ENCODE results near the gene SMOC1. TPM values are rescaled to one million over a fixed set of nuclear protein-coding genes. Genes with fewer than 3 reads are reported as not detected.

The SMOC1 gene
- total RNA-seq, 2 donors from 2014 or later: 25.2 to 29.8 TPM

GRCh38 chr14:70018713-70019211 is 139.5 kb downstream of the SMOC1 start:
- Histone ChIP-seq H3K27me3 (replicated peaks; ENCODE audit: insufficient read depth) (no peaks in the 10 kb centered on the region), H3K9me3 (no peaks in the 10 kb centered on the region), H3K27ac (peak overlapping the region; percentile 20 to 51), H3K4me3 (peak overlapping the region; percentile 74), H3K4me1 (ENCODE audit: control insufficient read depth in 1 of 2, low read depth in 2 of 2) (peaks cover 0 to 16% of the 10 kb centered on the region in 2 donors), H3K36me3 (no peaks in the 10 kb centered on the region)
- ATAC-seq (ENCODE audit: insufficient number of reproducible peaks, low FRiP score, low read depth) (peak; percentile 10), DNase-seq (ENCODE audit: low spot score) (no peak)
- no peak for TF ChIP-seq CTCF (IDR thresholded peaks at IDR 0.05)

DNA sequence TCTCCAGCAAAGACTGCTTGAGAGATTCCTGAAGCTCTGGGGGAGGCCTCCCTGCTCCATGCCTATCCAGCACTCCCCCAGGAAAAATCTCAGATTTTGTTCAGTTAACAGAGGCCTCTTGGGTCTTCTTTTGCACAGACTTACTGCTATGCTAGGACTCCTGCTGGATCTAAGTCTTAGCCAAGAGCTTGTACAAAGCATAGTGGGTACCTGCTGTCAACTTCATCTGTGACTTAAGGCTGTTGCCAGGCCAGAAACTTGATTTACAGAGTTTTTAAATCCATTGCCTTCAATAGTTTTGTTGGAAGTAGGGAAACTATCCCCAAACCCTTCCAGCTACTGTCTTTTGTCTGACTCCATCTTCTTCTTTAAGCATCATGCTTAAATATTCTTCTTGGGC is 140.5 kb downstream of the SMOC1 start:
- no peak for TF ChIP-seq CTCF (IDR thresholded peaks at IDR 0.05)
- no peaks in the 10 kb centered on the region for H3K9me3 ChIP-seq
- no peaks in the 10 kb centered on the region for H3K27me3 ChIP-seq (replicated peaks; ENCODE audit: insufficient read depth)
- no peak overlapping the region for H3K4me3 ChIP-seq
- no peak for ATAC-seq (ENCODE audit: insufficient number of reproducible peaks, low FRiP score, low read depth)
- no peaks in the 10 kb centered on the region for H3K36me3 ChIP-seq
- H3K4me1 ChIP-seq (ENCODE audit: control insufficient read depth in 1 of 2, low read depth in 2 of 2): peaks cover 0 to 16% of the 10 kb centered on the region in 2 donors
- peak overlapping the region in 1 of 2 donors; percentile 51 for H3K27ac ChIP-seq
- DNase-seq (ENCODE audit: low spot score): no peak

DNA sequence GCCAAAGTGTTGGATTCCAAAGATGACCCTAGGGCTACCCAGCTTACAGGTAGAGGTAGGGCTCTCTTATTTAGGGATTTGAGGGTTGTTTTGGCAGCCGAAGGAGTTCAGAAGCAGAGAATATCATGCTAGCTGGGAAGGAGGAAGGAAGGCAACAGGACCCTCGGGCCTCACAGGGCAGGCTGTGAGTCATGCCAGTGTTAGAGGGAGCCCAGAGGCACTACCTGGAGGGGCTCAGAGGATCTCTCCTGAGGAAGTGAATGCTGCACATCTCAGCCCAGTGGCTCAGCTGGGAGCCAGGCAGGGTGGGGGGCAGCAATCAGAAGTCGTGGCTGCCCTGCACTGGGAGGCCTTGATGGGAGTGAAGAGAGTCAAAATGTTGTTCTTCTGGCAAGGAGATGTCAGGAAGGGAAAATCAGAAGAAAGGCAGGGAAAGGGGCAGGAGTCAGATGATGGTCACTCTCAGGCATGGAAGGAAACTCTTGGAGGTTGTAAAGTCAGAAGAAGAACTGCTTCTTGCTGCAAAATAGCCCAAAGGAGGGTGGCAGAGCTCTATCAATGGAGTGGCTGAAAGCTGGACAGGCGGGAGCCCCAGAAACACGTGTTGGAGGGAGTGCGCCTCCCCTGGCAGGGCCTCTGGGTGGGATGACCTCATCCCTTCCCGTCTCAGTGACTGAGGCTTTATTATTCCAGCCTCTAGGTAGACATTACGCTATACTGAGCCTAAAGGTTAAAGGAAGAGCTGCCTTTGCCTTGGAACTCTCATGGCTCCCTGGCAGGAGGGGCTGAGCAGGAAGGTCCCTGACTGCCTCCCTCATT is 141.3 kb downstream of the SMOC1 start:
- Histone ChIP-seq H3K4me1 (ENCODE audit: control insufficient read depth in 1 of 2, low read depth in 2 of 2) (peaks cover 0 to 16% of the 10 kb centered on the region in 2 donors), H3K27ac (no peak overlapping the region), H3K9me3 (no peaks in the 10 kb centered on the region), H3K27me3 (replicated peaks; ENCODE audit: insufficient read depth) (no peaks in the 10 kb centered on the region), H3K36me3 (no peaks in the 10 kb centered on the region), H3K4me3 (no peak overlapping the region)
- TF ChIP-seq CTCF (IDR thresholded peaks at IDR 0.05): no peak
- no peak for ATAC-seq (ENCODE audit: insufficient number of reproducible peaks, low FRiP score, low read depth)
- DNase-seq (ENCODE audit: low spot score): no peak

DNA sequence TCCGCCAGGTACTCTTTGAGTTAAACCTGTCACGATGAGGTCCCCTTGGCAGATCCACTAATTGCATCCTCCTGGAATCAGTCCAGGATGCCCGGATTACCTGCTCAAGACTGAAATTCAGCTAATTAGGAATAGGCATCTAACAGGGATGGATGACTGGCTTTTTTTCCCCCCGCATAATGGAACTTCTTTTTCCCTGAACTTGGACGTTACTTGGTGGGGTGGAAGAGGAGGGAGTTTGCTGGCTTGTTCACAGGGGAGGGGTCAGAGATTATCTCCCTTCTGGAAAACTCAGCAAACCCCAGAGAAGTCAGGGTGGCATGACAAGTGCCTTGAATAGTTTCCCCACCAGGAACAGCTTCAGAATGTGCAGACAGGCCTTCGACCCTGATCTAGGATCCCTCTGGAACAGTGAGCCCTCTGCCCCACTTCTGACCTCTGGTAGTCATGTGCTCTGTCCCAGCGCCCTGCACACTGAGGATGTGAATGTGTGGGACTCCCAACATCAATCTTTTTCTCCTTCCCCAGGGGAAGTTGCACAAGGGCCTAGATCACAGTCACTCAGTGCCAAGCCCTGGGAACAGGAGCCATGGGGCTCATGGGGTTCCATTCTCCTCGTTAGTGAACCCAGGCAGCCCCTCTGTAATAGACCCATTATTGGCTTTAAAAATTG is 142.5 kb downstream of the SMOC1 start:
- ATAC-seq (ENCODE audit: insufficient number of reproducible peaks, low FRiP score, low read depth) (no peak), DNase-seq (ENCODE audit: low spot score) (no peak)
- no peak overlapping the region for H3K4me3 ChIP-seq
- H3K9me3 ChIP-seq: no peaks in the 10 kb centered on the region
- no peaks in the 10 kb centered on the region for H3K27me3 ChIP-seq (replicated peaks; ENCODE audit: insufficient read depth)
- no peak overlapping the region for H3K27ac ChIP-seq
- H3K36me3 ChIP-seq: no peaks in the 10 kb centered on the region
- H3K4me1 ChIP-seq (ENCODE audit: control insufficient read depth in 1 of 2, low read depth in 2 of 2): peaks cover 0 to 16% of the 10 kb centered on the region in 2 donors
- no peak for TF ChIP-seq CTCF (IDR thresholded peaks at IDR 0.05)

- Histone ChIP-seq H3K27me3 (replicated peaks; ENCODE audit: insufficient read depth) (no peaks in the 10 kb centered on the region), H3K36me3 (no peaks in the 10 kb centered on the region), H3K4me3 (no peak overlapping the region), H3K4me1 (ENCODE audit: control insufficient read depth in 1 of 2, low read depth in 2 of 2) (peaks cover 0 to 16% of the 10 kb centered on the region in 2 donors), H3K9me3 (no peaks in the 10 kb centered on the region), H3K27ac (no peak overlapping the region)
- DNase-seq (ENCODE audit: low spot score): no peak
- ATAC-seq (ENCODE audit: insufficient number of reproducible peaks, low FRiP score, low read depth): no peak
- TF ChIP-seq CTCF (IDR thresholded peaks at IDR 0.05): no peak
These were observed 143.7 kb downstream of the SMOC1 start for GRCh38 chr14:70022771-70023445.

Measured in thoracic aorta (tissue), 2 donors.